Suprapubic skin (tissue), 3 donors: ENCODE data around the gene TBC1D1.

ENCODE experiments used
- POLR2A ChIP-seq, 2 donors: fragments of 450-650 bp; IDR thresholded peaks; one replicate each; pipeline ENCODE4 v1.6.1; 2017; ENCODE audit warnings: antibody characterized with exemption in 2 of 2, mild to moderate bottlenecking in 2 of 2, moderate library complexity in 2 of 2
- TF ChIP-seq, protein P1 (sequence below), 2 donors: fragments of 200-600 bp in 1 of 2; fragments of 450-650 bp in 1 of 2; sonication (generic) in 1 of 2; IDR thresholded peaks; one replicate each; pipeline ENCODE4 v1.5.1; 2016 to 2019; ENCODE audit warnings: antibody characterized with exemption in 2 of 2, mild to moderate bottlenecking in 1 of 2, moderate library complexity in 1 of 2

DNA sequence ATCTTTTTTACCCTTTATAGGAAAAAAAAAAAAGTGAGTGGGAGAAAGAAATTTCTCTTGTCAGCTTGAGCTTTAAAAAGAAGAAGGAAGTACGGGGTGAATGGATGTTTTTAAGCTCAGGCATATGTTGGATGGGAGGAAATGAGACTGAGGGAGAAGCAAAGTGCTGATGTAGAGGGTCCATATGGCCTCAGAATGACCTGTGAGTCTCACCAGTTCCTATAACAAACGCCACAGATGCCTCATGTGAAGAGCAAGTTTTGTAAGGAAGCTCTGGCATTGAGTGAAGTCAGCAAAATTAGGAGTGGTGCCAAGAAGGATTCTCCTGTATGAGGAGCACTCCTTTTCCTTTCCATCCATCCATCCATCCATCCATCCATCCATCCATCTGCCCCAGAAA lies 283.9 kb downstream of the TBC1D1 start:
- TF ChIP-seq, protein P1, sequence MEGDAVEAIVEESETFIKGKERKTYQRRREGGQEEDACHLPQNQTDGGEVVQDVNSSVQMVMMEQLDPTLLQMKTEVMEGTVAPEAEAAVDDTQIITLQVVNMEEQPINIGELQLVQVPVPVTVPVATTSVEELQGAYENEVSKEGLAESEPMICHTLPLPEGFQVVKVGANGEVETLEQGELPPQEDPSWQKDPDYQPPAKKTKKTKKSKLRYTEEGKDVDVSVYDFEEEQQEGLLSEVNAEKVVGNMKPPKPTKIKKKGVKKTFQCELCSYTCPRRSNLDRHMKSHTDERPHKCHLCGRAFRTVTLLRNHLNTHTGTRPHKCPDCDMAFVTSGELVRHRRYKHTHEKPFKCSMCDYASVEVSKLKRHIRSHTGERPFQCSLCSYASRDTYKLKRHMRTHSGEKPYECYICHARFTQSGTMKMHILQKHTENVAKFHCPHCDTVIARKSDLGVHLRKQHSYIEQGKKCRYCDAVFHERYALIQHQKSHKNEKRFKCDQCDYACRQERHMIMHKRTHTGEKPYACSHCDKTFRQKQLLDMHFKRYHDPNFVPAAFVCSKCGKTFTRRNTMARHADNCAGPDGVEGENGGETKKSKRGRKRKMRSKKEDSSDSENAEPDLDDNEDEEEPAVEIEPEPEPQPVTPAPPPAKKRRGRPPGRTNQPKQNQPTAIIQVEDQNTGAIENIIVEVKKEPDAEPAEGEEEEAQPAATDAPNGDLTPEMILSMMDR (IDR thresholded peaks at IDR 0.05) = no peak
- TF ChIP-seq POLR2A (IDR thresholded peaks at IDR 0.05) = no peak
